MCF 10A (cell line): Measurements from ENCODE around the gene MKS1. TPM values are rescaled to one million over a fixed set of nuclear protein-coding genes. Genes with fewer than 3 reads are reported as not detected.

Experiments
- BruUV-seq: library from RNA; stranded (reverse); fragments of 400-500 nt; replicated peaks from 2 replicates; lab custom pipeline; 2021; lab: Mats Ljungman, UMichigan
- CTCF ChIA-PET: fragments of 300-600 bp; sonication (Branson Sonifier 250); formaldehyde crosslinking; extraction: SDS; loops from one replicate; lab custom pipeline; 2021; ENCODE audit warnings: antibody characterized with exemption, inconsistent platforms; lab: Yijun Ruan, JAX
- POLR2A ChIA-PET: fragments of 300-600, 350-650 bp; sonication (Branson Sonifier 250); formaldehyde crosslinking; extraction: SDS; loops from one replicate; lab custom pipeline; 2020; ENCODE audit warnings: antibody characterized with exemption, inconsistent platforms; lab: Yijun Ruan, JAX
- DNase-seq: peaks from one replicate; pipeline ENCODE4 v3.0.0-alpha.2; 2018; ENCODE audit not compliant: unreplicated experiment
- H3K27ac Mint-ChIP-seq: one replicate; pipeline ENCODE4 v1.8.0; 2022; ENCODE audit warnings: mild to moderate bottlenecking, low read depth, mixed read lengths; ENCODE audit not compliant: unreplicated experiment
- H3K27me3 Mint-ChIP-seq: one replicate; pipeline ENCODE4 v1.8.0; 2022; ENCODE audit warnings: mixed read lengths; ENCODE audit not compliant: insufficient read depth, unreplicated experiment
- H3K36me3 Mint-ChIP-seq: one replicate; pipeline ENCODE4 v1.8.0; 2022; ENCODE audit warnings: mild to moderate bottlenecking, moderate library complexity, mixed read lengths; ENCODE audit not compliant: insufficient read depth, unreplicated experiment
- H3K4me1 Mint-ChIP-seq: one replicate; pipeline ENCODE4 v1.8.0; 2022; ENCODE audit warnings: mixed read lengths; ENCODE audit not compliant: insufficient read depth, unreplicated experiment
- H3K4me3 Mint-ChIP-seq: one replicate; pipeline ENCODE4 v1.8.0; 2022; ENCODE audit warnings: mild to moderate bottlenecking, moderate library complexity, mixed read lengths; ENCODE audit not compliant: unreplicated experiment
- H3K9me3 Mint-ChIP-seq: one replicate; pipeline ENCODE4 v1.8.0; 2022; ENCODE audit warnings: mixed read lengths; ENCODE audit not compliant: unreplicated experiment
- intact Hi-C: fragments of 100-400 bp; cut with micrococcal nuclease; formaldehyde crosslinking; loops from 2 replicates; pipeline ENCODE4 v1.14.1; 2022
- total RNA-seq: library from RNA; stranded (reverse); gene quantifications from 2 replicates; pipeline ENCODE4 v1.2.3, GENCODE V29; 2022
- TF ChIP-seq, protein P1 (sequence below): fragments of 200-600 bp; IDR thresholded peaks from one replicate; pipeline ENCODE4 v1.8.0; 2022; ENCODE audit warnings: antibody characterized with exemption, mild to moderate bottlenecking; ENCODE audit not compliant: unreplicated experiment

MKS1 gene
- total RNA-seq, 1 experiment from 2014 or later = 15.4 TPM

DNA sequence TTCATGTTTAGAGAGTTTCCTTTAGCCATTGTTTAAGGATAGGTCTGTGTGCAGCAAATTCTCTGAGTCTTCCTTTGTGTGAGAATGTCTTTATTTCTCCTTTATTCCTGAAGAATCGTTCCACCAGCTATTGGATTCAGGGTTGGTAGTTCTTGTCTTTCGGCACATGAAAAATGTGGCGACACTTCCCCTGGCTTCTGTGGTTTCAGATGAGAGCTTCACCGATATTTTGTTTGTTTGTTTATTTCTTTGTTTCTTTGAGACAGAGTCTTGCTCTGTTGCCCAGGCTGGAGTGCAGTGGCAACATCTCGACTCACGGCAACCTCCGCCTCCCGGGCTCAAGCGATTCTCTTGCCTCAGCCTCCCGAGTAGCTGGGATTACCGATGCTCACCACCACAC lies 43.1 kb upstream of the MKS1 start:
- TF ChIP-seq, protein P1, sequence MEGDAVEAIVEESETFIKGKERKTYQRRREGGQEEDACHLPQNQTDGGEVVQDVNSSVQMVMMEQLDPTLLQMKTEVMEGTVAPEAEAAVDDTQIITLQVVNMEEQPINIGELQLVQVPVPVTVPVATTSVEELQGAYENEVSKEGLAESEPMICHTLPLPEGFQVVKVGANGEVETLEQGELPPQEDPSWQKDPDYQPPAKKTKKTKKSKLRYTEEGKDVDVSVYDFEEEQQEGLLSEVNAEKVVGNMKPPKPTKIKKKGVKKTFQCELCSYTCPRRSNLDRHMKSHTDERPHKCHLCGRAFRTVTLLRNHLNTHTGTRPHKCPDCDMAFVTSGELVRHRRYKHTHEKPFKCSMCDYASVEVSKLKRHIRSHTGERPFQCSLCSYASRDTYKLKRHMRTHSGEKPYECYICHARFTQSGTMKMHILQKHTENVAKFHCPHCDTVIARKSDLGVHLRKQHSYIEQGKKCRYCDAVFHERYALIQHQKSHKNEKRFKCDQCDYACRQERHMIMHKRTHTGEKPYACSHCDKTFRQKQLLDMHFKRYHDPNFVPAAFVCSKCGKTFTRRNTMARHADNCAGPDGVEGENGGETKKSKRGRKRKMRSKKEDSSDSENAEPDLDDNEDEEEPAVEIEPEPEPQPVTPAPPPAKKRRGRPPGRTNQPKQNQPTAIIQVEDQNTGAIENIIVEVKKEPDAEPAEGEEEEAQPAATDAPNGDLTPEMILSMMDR = no peak
- ChIA-PET CTCF (interaction anchor here (0.6 kb wide), 1 partner anchor 161 kb away, joined by 4 read pairs; no protein-coding TSS in a partner anchor), POLR2A (no interaction called here)
- intact Hi-C loops = no loop called here
- H3K27ac Mint-ChIP-seq = no peak overlapping the region
- no peaks in the 10 kb centered on the region for H3K9me3 Mint-ChIP-seq
- H3K27me3 Mint-ChIP-seq = peaks cover 100% of the 10 kb centered on the region
- no peaks in the 10 kb centered on the region for H3K4me1 Mint-ChIP-seq
- no peak overlapping the region for H3K4me3 Mint-ChIP-seq
- no peak for DNase-seq
- BruUV-seq = no TSS peak
- H3K36me3 Mint-ChIP-seq = no peaks in the 10 kb centered on the region

DNA sequence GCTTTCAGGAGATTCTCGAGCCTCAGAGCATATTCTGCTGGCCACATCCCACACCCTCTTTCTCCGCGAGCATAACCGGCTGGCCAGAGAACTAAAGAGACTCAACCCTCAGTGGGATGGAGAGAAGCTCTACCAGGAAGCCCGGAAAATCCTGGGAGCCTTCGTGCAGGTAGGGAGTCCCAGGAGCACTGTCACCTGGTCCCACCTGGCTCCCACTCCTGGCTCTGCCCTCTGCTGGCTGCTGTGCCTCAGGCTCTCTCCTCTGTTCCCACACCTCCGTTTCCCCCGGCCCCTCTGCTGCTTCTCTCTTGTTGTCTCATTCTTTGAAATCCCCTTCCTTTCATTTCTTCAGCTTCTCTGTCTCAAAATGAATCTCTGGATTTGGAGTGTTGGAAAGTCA lies 35.7 kb upstream of the MKS1 start:
- BruUV-seq = no TSS peak
- ChIA-PET CTCF (interaction anchor here (0.6 to 0.7 kb wide), 2 partner anchors 18 to 62 kb away, joined by 3 to 4 read pairs; no protein-coding TSS in a partner anchor), POLR2A (no interaction called here)
- TF ChIP-seq, protein P1 = peak; percentile 7
- DNase-seq = no peak
- Mint-ChIP-seq H3K4me3 (no peak overlapping the region), H3K9me3 (no peaks in the 10 kb centered on the region), H3K27me3 (peaks cover 92% of the 10 kb centered on the region), H3K27ac (no peak overlapping the region), H3K4me1 (no peaks in the 10 kb centered on the region), H3K36me3 (no peaks in the 10 kb centered on the region)
- intact Hi-C loops = no loop called here

DNA sequence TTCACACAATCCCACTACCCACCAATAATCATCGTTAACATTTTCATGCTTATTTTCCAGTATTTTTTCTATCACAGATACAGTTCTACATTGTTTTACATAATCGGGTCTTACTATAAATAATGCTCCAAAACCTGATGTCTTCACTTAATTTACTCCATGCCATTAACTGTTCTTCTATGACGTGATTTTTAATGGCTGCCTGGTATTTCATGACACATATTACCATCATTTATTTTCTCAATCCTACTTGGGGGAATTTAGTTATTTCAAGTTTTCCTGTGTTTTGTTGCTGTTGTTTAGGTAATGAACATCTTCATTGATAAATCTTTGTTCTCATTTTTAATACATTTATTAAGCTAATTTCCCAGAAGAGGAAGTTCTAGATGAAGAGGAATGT lies 34.0 kb upstream of the MKS1 start:
- H3K36me3 Mint-ChIP-seq = no peaks in the 10 kb centered on the region
- H3K9me3 Mint-ChIP-seq = no peaks in the 10 kb centered on the region
- BruUV-seq = no TSS peak

DNA sequence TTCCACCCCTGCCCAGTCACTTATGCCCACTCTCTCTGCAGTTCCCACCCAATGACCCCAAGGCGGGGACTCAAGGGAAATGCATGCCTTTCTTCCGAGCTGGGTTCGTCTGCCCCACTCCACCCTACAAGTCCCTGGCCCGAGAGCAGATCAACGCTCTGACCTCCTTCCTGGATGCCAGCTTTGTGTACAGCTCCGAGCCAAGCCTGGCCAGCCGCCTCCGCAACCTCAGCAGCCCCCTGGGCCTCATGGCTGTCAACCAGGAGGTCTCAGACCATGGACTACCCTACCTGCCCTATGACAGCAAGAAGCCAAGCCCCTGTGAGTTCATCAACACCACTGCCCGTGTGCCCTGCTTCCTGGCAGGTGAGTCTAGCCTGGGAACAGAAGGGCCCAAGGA lies 33.1 kb upstream of the MKS1 start:
- no TSS peak for BruUV-seq
- intact Hi-C loops = no loop called here
- no peak overlapping the region for H3K27ac Mint-ChIP-seq
- TF ChIP-seq, protein P1 = no peak
- peaks cover 65% of the 10 kb centered on the region for H3K27me3 Mint-ChIP-seq
- no peaks in the 10 kb centered on the region for H3K9me3 Mint-ChIP-seq
- no peaks in the 10 kb centered on the region for H3K4me1 Mint-ChIP-seq
- ChIA-PET CTCF (no interaction called here), POLR2A (interaction anchor here (0.6 kb wide), 1 partner anchor 195 kb away, joined by 3 read pairs; no protein-coding TSS in a partner anchor)
- DNase-seq = no peak
- H3K4me3 Mint-ChIP-seq = no peak overlapping the region
- no peaks in the 10 kb centered on the region for H3K36me3 Mint-ChIP-seq

More for the DNA sequence above, 34.0 kb upstream of the MKS1 start:
- CTCF ChIA-PET = interaction anchor here (0.7 kb wide), 1 partner anchor 128 kb away, joined by 3 read pairs; no protein-coding TSS in a partner anchor
- DNase-seq = no peak
- POLR2A ChIA-PET = interaction anchor here (0.6 kb wide), 1 partner anchor 1247 kb away, joined by 3 read pairs; no protein-coding TSS in a partner anchor
- TF ChIP-seq, protein P1 = no peak
- intact Hi-C loops = no loop called here
- Mint-ChIP-seq H3K4me1 (no peaks in the 10 kb centered on the region), H3K4me3 (no peak overlapping the region), H3K27me3 (peaks cover 75% of the 10 kb centered on the region), H3K27ac (no peak overlapping the region)
